GM23338 (cell line): ENCODE data around the gene EPHX1. TPM values are rescaled to one million over a fixed set of nuclear protein-coding genes. Genes with fewer than 3 reads are reported as not detected.

Experiments used
- ATAC-seq: fragments of 200-7000 bp; cut with Tn5 transposase; 3 replicates; pipeline ENCODE4 v1.9.1; 2020
- DNase-seq: peaks from one replicate; pipeline ENCODE4 v3.0.0-alpha.2; 2015; ENCODE audit warnings: low spot score
- H2AFZ ChIP-seq: fragments of 200-600 bp; sonication (generic); 2 replicates; pipeline ENCODE4 v1.8.0; 2016; ENCODE audit warnings: antibody characterized with exemption, mild to moderate bottlenecking, moderate library complexity
- H3F3A ChIP-seq: fragments of 200-600 bp; sonication (generic); replicated peaks from 2 replicates; pipeline ENCODE4 v1.8.0; 2017; ENCODE audit warnings: antibody characterized with exemption, mixed run types, low read depth
- H3K27ac ChIP-seq: fragments of 200-600 bp; sonication (generic); 2 replicates; pipeline ENCODE4 v1.6.1; 2016; ENCODE audit warnings: low read depth
- H3K27me3 ChIP-seq: fragments of 200-600 bp; sonication (generic); 2 replicates; pipeline ENCODE4 v1.8.0; 2016; ENCODE audit warnings: mild to moderate bottlenecking, mixed run types, moderate library complexity; ENCODE audit not compliant: insufficient read depth
- H3K36me3 ChIP-seq: fragments of 200-600 bp; sonication (generic); 2 replicates; pipeline ENCODE4 v1.8.0; 2016; ENCODE audit warnings: mild to moderate bottlenecking; ENCODE audit not compliant: insufficient read depth
- H3K4me1 ChIP-seq: fragments of 200-600 bp; sonication (generic); 2 replicates; pipeline ENCODE4 v1.8.0; 2016; ENCODE audit warnings: mild to moderate bottlenecking, moderate library complexity; ENCODE audit not compliant: insufficient read depth
- H3K4me2 ChIP-seq: fragments of 200-600 bp; sonication (generic); 2 replicates; pipeline ENCODE4 v1.7.1; 2017; ENCODE audit warnings: mixed run types
- H3K4me3 ChIP-seq: fragments of 200-600 bp; sonication (generic); 2 replicates; pipeline ENCODE4 v1.6.1; 2016; ENCODE audit warnings: mixed run types
- H3K79me2 ChIP-seq: fragments of 200-600 bp; sonication (generic); replicated peaks from 2 replicates; pipeline ENCODE4 v1.8.0; 2017; ENCODE audit warnings: mild to moderate bottlenecking; ENCODE audit not compliant: insufficient read depth
- H3K9me2 ChIP-seq: fragments of 200-600 bp; sonication (generic); 2 replicates; pipeline ENCODE4 v1.8.0; 2017; ENCODE audit not compliant: insufficient read depth
- H4K20me1 ChIP-seq: fragments of 200-600 bp; sonication (generic); replicated peaks from 2 replicates; pipeline ENCODE4 v1.8.0; 2017; ENCODE audit warnings: mild to moderate bottlenecking; ENCODE audit not compliant: insufficient read depth
- H3K27ac Mint-ChIP-seq: 2 replicates; pipeline ENCODE4 v1.8.0; 2020; ENCODE audit warnings: inconsistent platforms, mild to moderate bottlenecking, moderate library complexity, mixed read lengths
- H3K27me3 Mint-ChIP-seq: 3 replicates; pipeline ENCODE4 v1.8.0; 2022; ENCODE audit warnings: low read depth, mild to moderate bottlenecking, moderate library complexity, mixed read lengths, inconsistent platforms; ENCODE audit not compliant: insufficient read depth, poor library complexity
- H3K36me3 Mint-ChIP-seq: 3 replicates; pipeline ENCODE4 v1.8.0; 2021; ENCODE audit warnings: low read depth, mild to moderate bottlenecking, inconsistent platforms, moderate library complexity, mixed read lengths
- H3K4me1 Mint-ChIP-seq: 3 replicates; pipeline ENCODE4 v1.8.0; 2020; ENCODE audit warnings: mild to moderate bottlenecking, inconsistent platforms, mixed read lengths
- H3K4me3 Mint-ChIP-seq: 3 replicates; pipeline ENCODE4 v1.8.0; 2021; ENCODE audit warnings: moderate library complexity, mild to moderate bottlenecking, inconsistent platforms, mixed read lengths
- H3K9me3 Mint-ChIP-seq: 3 replicates; pipeline ENCODE4 v1.8.0; 2020; ENCODE audit warnings: moderate library complexity, mild to moderate bottlenecking, inconsistent platforms, mixed read lengths
- CREB1 ChIP-seq: fragments of 250-450 bp; sonication (Bioruptor Pico); IDR thresholded peaks from 2 replicates; pipeline ENCODE4 v1.5.0; 2020; ENCODE audit warnings: low read depth, mild to moderate bottlenecking, moderate library complexity
- JUNB ChIP-seq: IDR thresholded peaks from one replicate; pipeline ENCODE4 v1.6.1; 2016; ENCODE audit warnings: antibody characterized with exemption; ENCODE audit not compliant: unreplicated experiment
- NANOG ChIP-seq: IDR thresholded peaks from 2 replicates; pipeline ENCODE4 v1.6.1; 2016; ENCODE audit warnings: antibody characterized with exemption, borderline replicate concordance
- STAT1 ChIP-seq: IDR thresholded peaks from one replicate; pipeline ENCODE4 v1.6.1; 2016; ENCODE audit warnings: antibody characterized with exemption; ENCODE audit not compliant: unreplicated experiment
- ZNF114 ChIP-seq: fragments of 250-450 bp; sonication (Bioruptor Pico); IDR thresholded peaks from 2 replicates; pipeline ENCODE4 v1.5.0; 2020; ENCODE audit warnings: mild to moderate bottlenecking, moderate library complexity
- polyA plus RNA-seq: library from polyadenylated mRNA; unstranded; fragments of >200 nt; fragmentation: Nextera tagmentation; extraction: Ambion mirVana; gene quantifications from 2 replicates; pipeline ENCODE4 v1.2.1, GENCODE V29; 2016
- total RNA-seq: library from RNA; depleted of rRNA; stranded (reverse); fragments of >200 nt; shearing (Covaris generic); gene quantifications from 2 replicates; pipeline ENCODE4 v1.2.3, GENCODE V29; 2014
- TF ChIP-seq, protein P1 (sequence below), 2 experiments: fragments of 200-600 bp in 1 of 2; sonication (generic) in 1 of 2; conservative IDR thresholded peaks; 2 replicates each; pipeline versions ENCODE4 v1.5.1 to v1.6.1; 2016 to 2017; ENCODE audit warnings: antibody characterized with exemption in 2 of 2, low read depth in 2 of 2, mild to moderate bottlenecking in 2 of 2, moderate library complexity in 1 of 2
- TF ChIP-seq, protein P2 (sequence below): IDR thresholded peaks from 2 replicates; pipeline ENCODE4 v1.6.1; 2016; ENCODE audit warnings: antibody characterized with exemption
- TF ChIP-seq, protein P3 (sequence below): IDR thresholded peaks from one replicate; pipeline ENCODE4 v1.6.1; 2018; ENCODE audit warnings: antibody characterized with exemption; ENCODE audit not compliant: unreplicated experiment

Gene EPHX1
- total and polyA plus RNA-seq, 2 experiments from 2014 or later: 15.3 to 46.5 TPM

DNA sequence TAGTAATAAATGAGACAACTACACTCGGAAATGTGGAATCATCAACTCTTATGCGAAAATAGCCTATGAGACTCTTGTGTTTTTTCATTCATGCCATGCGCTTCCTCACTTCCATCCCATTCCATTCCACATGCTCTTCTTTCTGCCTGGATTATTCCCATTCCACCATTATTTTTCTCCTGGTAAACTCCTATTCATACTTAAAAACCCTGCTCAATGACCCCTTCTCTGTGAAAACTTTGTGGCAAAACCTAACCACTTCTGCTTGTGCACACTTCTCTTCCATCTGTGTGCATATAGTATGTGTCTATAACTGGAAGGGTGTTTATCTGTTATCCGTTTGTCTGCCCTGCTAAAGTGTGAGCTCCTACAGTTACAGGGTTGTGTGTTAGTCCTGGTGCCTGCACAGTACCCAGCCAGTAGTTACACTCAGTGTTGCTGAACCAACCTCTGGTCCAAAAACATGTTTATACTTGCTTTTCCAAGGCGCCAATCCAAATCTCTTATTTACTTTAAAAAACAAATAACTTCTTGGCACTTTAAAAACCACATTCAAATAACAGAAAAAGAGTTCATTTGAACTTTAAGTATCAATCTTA lies 10.7 kb downstream of the EPHX1 start:
- H3K36me3 ChIP-seq: no peaks in the 10 kb centered on the region
- DNase-seq (no peak), ATAC-seq (no peak)
- Mint-ChIP-seq H3K27ac (peak overlapping the region; percentile 13; the same call in 1 of the 2 replicates), H3K27me3 (no peaks in the 10 kb centered on the region), H3K9me3 (no peaks in the 10 kb centered on the region), H3K4me1 (peaks cover 56% of the 10 kb centered on the region), H3K36me3 (peaks cover 11% of the 10 kb centered on the region), H3K4me3 (no peak overlapping the region; the same call in 2 of the 3 replicates)
- no peak overlapping the region; the same call in 1 of the 2 replicates for H3K27ac ChIP-seq
- H4K20me1 ChIP-seq: no peaks in the 10 kb centered on the region; the same call in none of the 2 replicates
- no peaks in the 10 kb centered on the region for H3K9me2 ChIP-seq
- no peak overlapping the region for H3K4me3 ChIP-seq
- no peak overlapping the region for H3K4me2 ChIP-seq
- H3K79me2 ChIP-seq: peaks cover 66% of the 10 kb centered on the region
- peaks cover 45% of the 10 kb centered on the region for H3K4me1 ChIP-seq
- H2AFZ ChIP-seq: no peak overlapping the region
- 0 out of 2 replicates have a peak, but pooled peaks cover 4% of the 10 kb centered on the region for H3F3A ChIP-seq
- no peaks in the 10 kb centered on the region for H3K27me3 ChIP-seq
- no peak for TF ChIP-seq STAT1

DNA sequence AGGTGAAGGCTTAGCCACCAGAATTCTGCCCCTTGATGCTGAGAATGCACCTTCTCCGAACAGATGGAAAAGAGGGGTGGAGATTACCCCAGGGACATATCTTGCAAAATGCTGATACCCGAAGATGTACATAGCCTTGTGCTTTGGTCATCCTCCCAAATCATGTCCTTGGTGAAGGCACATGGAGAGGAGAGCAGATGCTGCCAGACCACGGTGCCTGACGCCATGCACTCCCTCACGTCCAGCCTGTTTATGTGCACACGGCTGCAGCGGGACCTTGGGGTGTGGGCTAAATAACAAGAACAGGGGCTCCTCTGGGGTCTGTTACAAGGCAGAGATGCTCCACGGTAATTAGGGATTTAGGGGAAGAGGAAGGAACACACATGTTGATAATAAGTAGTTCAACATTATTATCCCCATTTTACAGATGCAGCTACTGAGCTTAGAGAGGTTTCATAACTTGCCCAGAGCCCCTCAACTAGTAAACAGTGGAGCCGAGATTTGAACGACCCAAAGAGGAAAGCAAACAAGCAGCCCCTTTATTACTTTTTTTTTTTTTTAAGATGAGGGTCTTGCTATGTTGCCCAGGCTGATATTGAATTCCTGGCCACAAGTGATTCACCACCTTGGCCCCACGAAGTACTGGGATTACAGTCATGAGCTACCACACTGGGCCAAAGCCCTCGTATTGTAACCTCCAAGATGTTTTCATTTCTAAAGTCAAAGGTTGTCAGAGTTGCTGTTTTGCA lies 12.9 kb downstream of the EPHX1 start:
- Histone ChIP-seq H3F3A (0 out of 2 replicates have a peak, but pooled peaks cover 3% of the 10 kb centered on the region), H3K4me1 (peaks cover 28% of the 10 kb centered on the region), H2AFZ (no peak overlapping the region), H3K4me3 (no peak overlapping the region), H3K79me2 (peaks cover 57% of the 10 kb centered on the region), H3K9me2 (no peaks in the 10 kb centered on the region), H4K20me1 (peaks cover 6% of the 10 kb centered on the region), H3K4me2 (no peak overlapping the region), H3K27ac (no peak overlapping the region), H3K27me3 (no peaks in the 10 kb centered on the region), H3K36me3 (no peaks in the 10 kb centered on the region)
- DNase-seq (no peak), ATAC-seq (no peak)
- Mint-ChIP-seq H3K9me3 (no peaks in the 10 kb centered on the region), H3K27me3 (peaks cover 2% of the 10 kb centered on the region), H3K4me1 (peaks cover 55% of the 10 kb centered on the region), H3K4me3 (no peak overlapping the region), H3K27ac (no peak overlapping the region), H3K36me3 (peaks cover 8% of the 10 kb centered on the region; the same call in 2 of the 3 replicates)
- TF ChIP-seq ZNF114 (CRISPR knock-in tag) (no peak), NANOG (no peak), CREB1 (CRISPR knock-in tag) (no peak), JUNB (no peak), STAT1 (no peak)
- TF ChIP-seq, protein P1, sequence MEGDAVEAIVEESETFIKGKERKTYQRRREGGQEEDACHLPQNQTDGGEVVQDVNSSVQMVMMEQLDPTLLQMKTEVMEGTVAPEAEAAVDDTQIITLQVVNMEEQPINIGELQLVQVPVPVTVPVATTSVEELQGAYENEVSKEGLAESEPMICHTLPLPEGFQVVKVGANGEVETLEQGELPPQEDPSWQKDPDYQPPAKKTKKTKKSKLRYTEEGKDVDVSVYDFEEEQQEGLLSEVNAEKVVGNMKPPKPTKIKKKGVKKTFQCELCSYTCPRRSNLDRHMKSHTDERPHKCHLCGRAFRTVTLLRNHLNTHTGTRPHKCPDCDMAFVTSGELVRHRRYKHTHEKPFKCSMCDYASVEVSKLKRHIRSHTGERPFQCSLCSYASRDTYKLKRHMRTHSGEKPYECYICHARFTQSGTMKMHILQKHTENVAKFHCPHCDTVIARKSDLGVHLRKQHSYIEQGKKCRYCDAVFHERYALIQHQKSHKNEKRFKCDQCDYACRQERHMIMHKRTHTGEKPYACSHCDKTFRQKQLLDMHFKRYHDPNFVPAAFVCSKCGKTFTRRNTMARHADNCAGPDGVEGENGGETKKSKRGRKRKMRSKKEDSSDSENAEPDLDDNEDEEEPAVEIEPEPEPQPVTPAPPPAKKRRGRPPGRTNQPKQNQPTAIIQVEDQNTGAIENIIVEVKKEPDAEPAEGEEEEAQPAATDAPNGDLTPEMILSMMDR (conservative IDR thresholded peaks at IDR 0.05; ENCODE audit: low read depth in 2 of 2): no peak
- TF ChIP-seq, protein P2, sequence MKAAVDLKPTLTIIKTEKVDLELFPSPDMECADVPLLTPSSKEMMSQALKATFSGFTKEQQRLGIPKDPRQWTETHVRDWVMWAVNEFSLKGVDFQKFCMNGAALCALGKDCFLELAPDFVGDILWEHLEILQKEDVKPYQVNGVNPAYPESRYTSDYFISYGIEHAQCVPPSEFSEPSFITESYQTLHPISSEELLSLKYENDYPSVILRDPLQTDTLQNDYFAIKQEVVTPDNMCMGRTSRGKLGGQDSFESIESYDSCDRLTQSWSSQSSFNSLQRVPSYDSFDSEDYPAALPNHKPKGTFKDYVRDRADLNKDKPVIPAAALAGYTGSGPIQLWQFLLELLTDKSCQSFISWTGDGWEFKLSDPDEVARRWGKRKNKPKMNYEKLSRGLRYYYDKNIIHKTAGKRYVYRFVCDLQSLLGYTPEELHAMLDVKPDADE: no peak
- TF ChIP-seq, protein P3, sequence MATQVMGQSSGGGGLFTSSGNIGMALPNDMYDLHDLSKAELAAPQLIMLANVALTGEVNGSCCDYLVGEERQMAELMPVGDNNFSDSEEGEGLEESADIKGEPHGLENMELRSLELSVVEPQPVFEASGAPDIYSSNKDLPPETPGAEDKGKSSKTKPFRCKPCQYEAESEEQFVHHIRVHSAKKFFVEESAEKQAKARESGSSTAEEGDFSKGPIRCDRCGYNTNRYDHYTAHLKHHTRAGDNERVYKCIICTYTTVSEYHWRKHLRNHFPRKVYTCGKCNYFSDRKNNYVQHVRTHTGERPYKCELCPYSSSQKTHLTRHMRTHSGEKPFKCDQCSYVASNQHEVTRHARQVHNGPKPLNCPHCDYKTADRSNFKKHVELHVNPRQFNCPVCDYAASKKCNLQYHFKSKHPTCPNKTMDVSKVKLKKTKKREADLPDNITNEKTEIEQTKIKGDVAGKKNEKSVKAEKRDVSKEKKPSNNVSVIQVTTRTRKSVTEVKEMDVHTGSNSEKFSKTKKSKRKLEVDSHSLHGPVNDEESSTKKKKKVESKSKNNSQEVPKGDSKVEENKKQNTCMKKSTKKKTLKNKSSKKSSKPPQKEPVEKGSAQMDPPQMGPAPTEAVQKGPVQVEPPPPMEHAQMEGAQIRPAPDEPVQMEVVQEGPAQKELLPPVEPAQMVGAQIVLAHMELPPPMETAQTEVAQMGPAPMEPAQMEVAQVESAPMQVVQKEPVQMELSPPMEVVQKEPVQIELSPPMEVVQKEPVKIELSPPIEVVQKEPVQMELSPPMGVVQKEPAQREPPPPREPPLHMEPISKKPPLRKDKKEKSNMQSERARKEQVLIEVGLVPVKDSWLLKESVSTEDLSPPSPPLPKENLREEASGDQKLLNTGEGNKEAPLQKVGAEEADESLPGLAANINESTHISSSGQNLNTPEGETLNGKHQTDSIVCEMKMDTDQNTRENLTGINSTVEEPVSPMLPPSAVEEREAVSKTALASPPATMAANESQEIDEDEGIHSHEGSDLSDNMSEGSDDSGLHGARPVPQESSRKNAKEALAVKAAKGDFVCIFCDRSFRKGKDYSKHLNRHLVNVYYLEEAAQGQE: no peak
